Measurements from ENCODE around the gene HSP90AA1.
"Not testable (repeated sequence)": the region's sequence is repeated elsewhere in the genome, so short reads cannot be mapped to it uniquely, and the experiment has no call there.

Gene HSP90AA1

DNA sequence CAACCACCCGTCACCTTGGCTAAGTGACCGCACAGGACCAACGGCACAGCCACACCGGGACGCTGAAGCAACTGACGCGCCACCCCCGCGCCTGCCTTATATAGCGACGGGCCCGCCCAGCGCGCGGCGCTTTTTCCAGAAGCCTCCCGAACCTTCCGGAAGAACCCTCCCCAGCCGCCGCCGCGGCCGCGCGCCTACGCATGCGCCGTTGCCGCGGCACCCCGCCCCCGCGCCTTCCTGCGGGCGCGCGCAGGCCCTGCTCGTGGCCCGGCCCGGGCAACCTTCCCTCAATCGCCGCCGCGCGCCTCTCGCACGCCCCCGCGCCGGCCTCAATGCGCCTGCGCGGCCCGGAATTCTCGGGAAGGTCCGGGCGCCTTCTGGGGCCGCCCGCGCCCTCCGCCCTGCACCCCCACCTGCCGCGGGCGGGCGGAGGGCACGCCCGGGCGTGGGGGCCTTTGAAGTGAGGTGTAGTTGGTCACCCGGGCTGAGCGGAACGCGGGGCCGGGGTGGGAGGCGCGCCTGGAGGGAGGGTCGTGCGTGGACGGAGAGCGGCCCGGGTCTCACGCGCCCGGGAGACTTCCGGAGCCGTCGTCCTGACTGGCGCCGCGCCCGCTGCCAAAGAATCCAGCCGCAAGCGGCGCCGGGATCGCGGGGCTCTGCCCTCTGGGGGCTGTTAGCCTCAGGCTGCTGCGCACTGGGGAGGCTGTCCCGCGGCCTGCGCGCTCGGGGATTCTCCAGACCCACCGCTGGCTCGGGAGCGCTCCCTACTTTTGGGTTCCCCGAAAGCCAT is at the start of gene HSP90AA1:
Gene HSP90AA1 (minus strand): TSS at position 73 of the 790 bp plus-strand sequence. CDS start 666 bp downstream, outside the sequence.
- DNase-seq (ENCODE audit: low read depth, low spot score): peak; percentile 86

- DNase-seq (ENCODE audit: low read depth, low spot score): not testable (repeated sequence)
These were observed 48.6 kb upstream of the HSP90AA1 start for GRCh38 chr14:102135456-102135855.

DNA sequence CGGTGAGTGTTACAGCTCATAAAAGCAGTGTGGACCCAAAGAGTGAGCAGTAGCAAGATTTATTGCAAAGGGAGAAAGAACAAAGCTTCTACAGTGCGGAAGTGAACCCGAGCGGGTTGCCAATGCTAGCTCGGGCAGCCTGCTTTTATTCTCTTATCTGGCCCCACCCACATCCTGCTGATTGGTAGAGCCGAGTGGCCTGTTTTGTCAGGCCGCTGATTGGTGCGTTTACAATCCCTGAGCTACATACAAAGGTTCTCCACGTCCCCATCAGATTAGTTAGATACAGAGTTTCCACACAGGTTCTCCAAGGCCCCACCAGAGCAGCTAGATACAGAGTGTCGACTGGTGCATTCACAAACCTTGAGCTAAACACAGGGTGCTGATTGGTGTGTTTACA is 47.9 kb upstream of the HSP90AA1 start:
- not testable (repeated sequence) for DNase-seq (ENCODE audit: low read depth, low spot score)

GRCh38 chr14:102134021-102134420 is 47.2 kb upstream of the HSP90AA1 start:
- DNase-seq (ENCODE audit: low read depth, low spot score): not testable (repeated sequence)

- DNase-seq (ENCODE audit: low read depth, low spot score): no peak
These were observed 44.9 kb upstream of the HSP90AA1 start for GRCh38 chr14:102131741-102132140.

GRCh38 chr14:102126807-102127455 is 40.1 kb upstream of the HSP90AA1 start:
- no peak for DNase-seq (ENCODE audit: low read depth, low spot score)

DNA sequence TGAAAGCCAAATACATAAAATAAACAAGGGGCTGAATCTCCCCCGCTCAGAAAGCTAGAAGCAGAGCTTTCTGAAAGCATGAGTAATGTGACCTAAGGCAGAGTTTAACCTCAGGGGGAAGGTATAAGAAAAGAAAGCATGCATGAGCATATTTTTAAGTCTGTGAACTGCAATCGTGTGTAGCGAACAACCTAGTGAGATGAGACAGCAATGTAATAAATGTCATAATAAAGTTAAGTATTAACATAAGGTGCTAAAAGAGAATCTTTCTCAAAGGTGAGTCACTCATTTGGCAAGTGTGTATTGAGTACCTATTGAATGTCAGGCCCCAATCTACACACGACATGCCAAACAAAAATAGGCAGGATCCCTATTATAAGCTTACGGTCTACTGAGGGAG is 38.7 kb upstream of the HSP90AA1 start:
- DNase-seq (ENCODE audit: low read depth, low spot score): no peak

DNA sequence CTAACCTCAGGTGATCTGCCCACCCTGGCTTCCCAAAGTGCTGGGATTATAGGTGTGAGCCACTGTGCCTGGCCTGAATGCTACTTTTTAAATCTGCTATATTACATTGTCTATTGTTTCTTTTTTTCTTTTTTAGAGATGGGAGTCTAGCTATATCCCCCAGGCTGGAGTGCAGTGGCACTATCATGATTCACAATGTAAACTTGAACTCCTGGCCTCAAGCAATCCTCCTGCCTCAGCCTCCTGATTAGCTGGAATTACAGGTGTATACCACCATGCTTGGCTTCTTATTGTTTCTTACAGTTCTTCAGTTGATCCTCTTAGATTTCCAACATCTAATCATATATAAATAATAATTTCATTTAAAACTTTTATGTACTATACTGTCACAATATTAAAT is 37.6 kb upstream of the HSP90AA1 start:
- DNase-seq (ENCODE audit: low read depth, low spot score): no peak

DNA sequence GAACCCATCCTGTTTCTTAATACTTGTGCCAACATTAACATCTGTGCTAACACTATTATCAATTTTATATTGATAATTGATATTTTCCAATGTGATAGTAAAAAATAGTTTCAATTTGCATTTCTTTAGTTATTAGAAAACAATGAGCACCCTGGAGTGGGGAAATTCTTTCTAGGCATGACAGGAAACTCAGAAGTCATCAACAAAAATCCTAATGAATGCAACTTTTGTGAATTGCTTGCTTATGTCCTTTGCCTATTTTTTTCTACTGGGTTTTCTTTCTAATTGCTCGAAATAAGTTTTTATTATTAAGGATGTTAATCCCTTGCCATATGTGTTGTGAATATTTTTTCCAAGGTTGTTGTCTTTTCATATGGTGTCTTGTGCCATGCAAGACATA is 34.7 kb upstream of the HSP90AA1 start:
- no peak for DNase-seq (ENCODE audit: low read depth, low spot score)

DNA sequence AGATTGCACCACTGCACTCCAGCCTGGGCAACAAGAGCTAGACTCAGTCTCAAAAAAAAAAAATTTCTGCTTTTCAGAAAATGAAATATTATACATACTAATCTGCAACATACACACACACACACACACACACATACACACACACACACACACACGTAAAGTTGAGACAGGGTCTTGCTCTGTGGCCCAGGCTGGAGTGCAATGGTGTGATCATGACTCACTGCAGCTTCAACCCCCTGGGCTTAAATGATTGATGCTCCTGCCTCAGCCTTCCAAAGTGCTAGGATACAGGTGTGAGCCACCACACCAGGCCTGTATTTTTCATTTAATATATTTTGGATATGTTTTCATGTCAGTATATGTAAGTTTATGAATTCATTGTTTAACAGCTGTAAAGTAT is 34.0 kb upstream of the HSP90AA1 start:
- DNase-seq (ENCODE audit: low read depth, low spot score): no peak

GRCh38 chr14:102117852-102118251 is 31.0 kb upstream of the HSP90AA1 start:
- no peak for DNase-seq (ENCODE audit: low read depth, low spot score)

GRCh38 chr14:102116361-102117180 is 29.7 kb upstream of the HSP90AA1 start:
- DNase-seq (ENCODE audit: low read depth, low spot score): no peak

- no peak for DNase-seq (ENCODE audit: low read depth, low spot score)
These were observed 24.3 kb upstream of the HSP90AA1 start for GRCh38 chr14:102111101-102111500.

GRCh38 chr14:102109332-102109731 is 22.5 kb upstream of the HSP90AA1 start:
- not testable (repeated sequence) for DNase-seq (ENCODE audit: low read depth, low spot score)

- DNase-seq (ENCODE audit: low read depth, low spot score): no peak
These were observed 18.5 kb upstream of the HSP90AA1 start for GRCh38 chr14:102105369-102105768.

DNA sequence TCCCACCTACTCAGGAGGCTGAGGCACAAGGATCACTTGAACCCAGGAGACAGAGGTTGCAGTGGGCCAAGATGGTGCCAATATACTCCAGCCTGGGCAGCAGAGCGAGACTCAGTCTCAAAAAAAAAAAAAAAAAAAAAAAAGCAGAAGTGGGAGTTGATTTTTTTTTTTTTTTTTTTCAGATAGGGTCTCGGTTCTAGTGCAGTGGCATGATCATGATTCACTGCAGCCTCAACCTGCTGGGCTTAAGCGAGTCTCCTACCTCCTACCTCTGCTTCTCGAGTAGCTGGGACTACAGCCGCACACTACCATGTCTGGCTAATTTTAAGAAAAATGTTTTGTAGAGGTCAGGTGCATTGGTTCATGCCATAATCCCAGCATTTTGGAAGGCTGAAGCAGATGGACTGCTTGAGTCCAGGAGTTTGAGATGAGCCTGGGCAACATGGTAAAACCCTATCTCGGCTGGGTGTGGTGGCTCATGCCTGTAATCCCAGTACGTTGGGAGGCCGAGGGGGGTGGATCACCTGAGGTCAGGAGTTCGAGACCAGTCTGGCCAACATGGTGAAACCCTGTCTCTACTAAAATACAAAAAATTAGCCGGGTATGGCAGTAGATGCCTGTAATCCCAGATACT is 16.3 kb upstream of the HSP90AA1 start:
- no peak for DNase-seq (ENCODE audit: low read depth, low spot score)

DNA sequence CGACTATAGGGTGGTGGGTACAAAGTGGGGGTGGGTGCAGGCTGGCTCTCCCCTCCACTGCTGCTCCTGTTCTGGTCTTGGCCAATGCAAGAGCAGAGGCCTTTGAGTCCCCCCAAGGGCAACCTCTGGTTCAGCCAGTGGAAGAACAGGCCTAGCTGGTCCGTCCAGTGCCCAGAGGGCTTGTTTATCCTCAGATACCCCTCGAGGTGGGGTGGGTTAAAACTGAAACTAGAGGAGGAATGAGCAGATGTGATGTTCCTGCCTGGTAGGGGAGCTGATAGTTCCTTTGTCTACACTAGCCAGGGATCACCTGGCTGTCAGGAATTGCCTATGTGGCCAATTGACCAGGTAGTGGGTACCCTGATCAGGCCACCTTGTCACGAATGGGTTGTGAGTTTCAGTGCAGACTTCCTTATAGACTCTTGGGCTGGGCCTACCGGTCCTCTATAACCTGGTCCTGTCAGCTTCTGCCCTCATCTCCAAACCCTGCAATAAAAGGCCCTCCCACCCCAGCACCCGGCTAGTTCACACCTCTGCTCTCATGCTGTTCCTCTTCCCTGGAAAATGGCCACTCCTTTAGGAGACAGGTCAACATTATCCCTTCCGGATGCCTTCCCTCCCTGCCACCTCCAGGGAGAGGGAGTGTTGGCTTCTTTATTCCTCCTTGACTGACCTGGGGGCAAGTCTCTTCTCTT is 10.7 kb upstream of the HSP90AA1 start:
- DNase-seq (ENCODE audit: low read depth, low spot score): no peak

GRCh38 chr14:102096569-102097188 is 9.8 kb upstream of the HSP90AA1 start:
- DNase-seq (ENCODE audit: low read depth, low spot score): peak; percentile 25

DNA sequence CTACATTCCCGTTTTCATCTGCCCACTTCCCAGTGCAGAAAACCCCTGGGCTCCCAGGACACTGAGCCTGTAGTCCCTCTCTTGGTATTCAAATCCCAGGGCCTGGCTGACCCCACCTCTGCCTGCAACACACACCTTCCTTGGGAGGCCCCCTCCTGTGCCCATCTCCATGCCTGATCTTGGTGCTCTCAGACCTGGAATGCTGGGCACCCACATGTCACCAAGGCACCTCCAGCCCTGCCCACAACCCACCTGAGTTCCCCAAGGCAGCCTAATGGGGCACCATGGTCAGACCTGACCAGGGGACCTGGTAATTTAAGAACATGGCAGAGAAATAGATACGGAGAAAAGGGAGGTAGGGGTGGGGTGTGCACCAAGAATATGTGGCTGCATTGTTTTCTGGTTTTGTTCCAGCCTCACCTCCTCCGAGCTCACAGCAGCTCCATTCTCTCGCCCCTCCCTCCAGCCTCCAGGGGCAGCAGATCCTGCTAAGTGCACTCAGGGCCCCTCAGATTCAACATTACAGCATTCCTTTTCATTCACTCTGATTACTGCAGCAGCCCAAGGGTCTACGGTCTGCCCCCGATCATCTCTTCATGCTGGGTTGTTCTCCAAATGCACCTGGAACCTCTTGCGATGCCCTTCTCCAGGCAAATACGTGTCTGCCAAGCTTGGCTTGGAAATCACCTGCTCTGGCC is 9.2 kb upstream of the HSP90AA1 start:
- no peak for DNase-seq (ENCODE audit: low read depth, low spot score)

GRCh38 chr14:102095231-102095870 is 8.5 kb upstream of the HSP90AA1 start:
- DNase-seq (ENCODE audit: low read depth, low spot score): no peak
